GM21786 (cell line): ENCODE results near the gene MKRN1.
A peak's percentile ranks its signal among the peaks of the same experiment; 100 is the strongest.
"Not testable (repeated sequence)": the region's sequence is repeated elsewhere in the genome, so short reads cannot be mapped to it uniquely, and the experiment has no call there.

ENCODE experiments used
- ATAC-seq: cut with Tn5 transposase; IDR thresholded peaks from one replicate; pipeline ENCODE4 v1.9.1; 2021; ENCODE audit not compliant: unreplicated experiment

MKRN1 gene

DNA sequence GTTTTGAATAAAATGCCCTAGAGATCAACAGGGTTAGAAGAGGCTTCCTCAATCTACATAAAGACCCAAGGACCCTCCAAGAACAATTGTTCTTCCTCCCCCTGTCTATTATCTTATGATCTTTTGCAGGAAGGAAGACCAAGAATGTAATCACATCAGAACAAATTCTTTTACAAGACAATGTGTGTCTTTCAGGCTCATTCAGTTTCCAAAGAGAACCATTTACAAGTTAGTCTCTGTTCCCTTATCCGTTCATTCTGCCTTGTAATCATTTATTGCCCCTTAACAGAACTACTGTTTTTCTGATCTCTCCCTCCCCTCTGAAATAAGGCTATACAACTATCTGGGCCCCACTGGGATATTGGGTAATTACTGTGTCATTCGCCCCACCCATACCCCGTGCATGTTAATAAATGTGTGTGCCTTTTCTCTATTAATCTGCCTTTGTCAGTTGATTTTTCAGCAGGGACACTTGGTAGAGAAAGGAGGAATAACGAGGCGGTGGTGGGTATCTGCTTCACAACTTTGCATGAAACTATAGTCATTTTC is 5.7 kb upstream of the MKRN1 start:
- ATAC-seq: no peak

DNA sequence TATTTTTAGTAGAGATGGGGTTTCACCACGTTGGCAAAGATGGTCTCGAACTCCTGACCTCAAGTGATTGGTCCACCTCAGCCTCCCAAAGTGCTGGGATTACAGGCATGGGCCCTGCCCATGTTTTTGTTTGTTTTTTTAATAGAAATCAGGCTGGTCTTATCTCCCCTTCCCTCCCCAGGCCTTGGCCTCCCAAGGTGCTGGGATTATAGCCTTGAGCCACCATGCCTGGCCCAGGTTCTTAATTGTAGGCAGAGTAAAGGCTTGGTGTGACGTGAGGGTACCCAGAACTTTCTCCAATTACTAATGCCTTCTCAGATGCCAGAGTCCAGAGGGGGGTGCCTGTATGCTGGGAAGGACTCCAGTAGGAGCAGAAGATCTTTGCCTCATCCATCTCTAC is 5.2 kb upstream of the MKRN1 start:
- no peak for ATAC-seq

GRCh38 chr7:140479739-140480084 is 407 bp upstream of the MKRN1 start:
- ATAC-seq: no peak

DNA sequence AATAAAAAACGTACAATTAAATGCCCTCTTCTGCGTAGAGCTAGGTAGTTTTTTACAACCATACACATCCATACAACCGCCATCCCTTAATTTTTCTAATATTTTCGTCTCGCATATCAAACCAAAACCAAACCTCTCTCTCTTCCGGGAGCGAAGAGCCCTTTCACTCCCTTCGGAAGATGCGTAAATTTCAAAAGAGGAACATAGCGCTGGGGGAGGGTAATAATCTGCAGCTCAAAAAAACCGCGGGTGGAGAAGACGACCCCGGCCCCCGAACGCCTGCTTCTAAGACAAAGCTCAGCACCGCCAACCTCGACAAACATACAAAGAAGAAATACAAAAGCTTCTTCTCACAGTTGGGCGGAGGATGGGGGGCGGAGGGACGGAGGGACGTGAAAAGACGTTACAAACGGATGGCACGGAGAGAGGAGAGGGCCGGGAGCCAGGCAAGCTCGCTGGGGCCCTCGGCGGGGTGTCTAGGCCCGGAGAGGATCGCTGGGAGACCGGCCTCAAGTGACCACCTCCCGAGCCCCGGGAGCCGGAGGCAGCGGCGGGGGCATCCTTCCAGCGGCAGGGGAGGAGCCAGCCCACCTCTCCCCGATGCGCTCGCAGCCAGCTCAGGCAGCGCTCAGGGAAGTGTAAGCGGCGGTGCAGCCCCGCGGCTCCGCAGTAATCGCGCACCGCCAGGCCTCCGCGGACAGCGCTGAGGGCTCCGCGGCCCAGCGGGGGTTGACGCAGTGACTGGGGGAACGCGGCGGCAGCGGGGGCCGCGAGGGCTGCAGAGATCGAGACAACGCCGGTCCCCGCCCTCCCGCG is 851 bp downstream of the MKRN1 start:
- peak; percentile 5 for ATAC-seq

GRCh38 chr7:140476698-140477261 is 2.5 kb downstream of the MKRN1 start:
- ATAC-seq: no peak

GRCh38 chr7:140475747-140476333 is 3.5 kb downstream of the MKRN1 start:
- ATAC-seq: no peak

DNA sequence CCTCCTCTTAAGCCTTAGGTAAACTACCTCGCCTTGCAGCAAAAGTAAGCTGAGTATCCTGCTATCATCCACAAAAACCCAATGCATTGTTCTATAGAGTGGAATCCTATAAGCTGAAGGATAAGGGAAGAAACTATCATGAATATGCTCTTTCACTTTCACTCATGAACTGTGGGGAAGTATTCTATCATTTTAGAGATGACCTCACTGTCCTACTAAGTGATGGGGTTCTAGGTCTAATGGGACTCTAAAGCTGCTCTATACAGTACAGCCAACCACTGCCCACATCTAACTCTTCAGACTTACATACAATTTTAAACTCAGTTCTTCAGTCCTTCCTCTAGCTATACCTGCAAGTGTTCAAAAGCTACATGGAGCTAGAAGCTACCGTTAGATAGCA is 16.2 kb downstream of the MKRN1 start:
- ATAC-seq: no peak

DNA sequence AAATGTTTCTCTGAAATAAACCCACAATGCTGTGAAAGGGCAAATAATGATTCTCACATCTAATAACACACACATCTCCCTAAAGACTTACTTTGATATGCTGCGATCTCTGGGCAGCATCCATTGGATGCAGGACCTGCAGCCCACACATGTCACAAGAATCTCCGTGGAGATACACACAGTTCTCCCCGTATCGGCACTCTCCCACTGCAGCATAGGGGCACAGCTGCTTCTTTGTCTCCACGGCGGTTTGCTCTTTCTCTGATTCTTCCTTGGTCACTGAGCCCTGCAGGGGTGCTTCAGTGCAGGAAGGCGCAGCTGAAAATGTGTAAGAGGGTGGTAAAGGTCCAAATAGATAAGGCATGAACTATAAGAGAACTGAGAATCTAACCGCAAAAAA is 20.4 kb downstream of the MKRN1 start:
- ATAC-seq: no peak

- no peak for ATAC-seq
Measured at GRCh38 chr7:140458201-140458600, 21.1 kb downstream of the MKRN1 start.

GRCh38 chr7:140456551-140457051 is 22.7 kb downstream of the MKRN1 start:
- ATAC-seq: no peak

DNA sequence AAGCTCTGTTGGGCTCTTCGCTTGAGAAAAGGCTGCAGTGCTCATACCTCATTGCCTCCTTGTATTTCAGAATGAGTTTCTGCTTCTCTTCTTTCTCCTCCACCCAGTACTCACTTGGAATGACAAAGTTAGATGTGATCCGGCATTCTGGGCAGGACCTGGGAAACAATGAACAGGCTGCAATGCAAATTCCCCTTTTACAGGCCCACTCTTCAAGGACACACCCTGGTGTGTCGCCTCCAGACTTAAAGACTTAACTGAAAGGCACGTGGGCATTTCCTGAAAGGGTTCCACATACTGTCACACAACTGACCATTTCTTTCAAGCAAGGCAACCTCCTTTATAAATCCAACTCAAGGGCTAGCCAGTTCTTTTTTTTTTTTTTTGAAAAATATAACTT is 23.6 kb downstream of the MKRN1 start:
- no peak for ATAC-seq

GRCh38 chr7:140454657-140455015 is 24.7 kb downstream of the MKRN1 start:
- ATAC-seq: no peak

DNA sequence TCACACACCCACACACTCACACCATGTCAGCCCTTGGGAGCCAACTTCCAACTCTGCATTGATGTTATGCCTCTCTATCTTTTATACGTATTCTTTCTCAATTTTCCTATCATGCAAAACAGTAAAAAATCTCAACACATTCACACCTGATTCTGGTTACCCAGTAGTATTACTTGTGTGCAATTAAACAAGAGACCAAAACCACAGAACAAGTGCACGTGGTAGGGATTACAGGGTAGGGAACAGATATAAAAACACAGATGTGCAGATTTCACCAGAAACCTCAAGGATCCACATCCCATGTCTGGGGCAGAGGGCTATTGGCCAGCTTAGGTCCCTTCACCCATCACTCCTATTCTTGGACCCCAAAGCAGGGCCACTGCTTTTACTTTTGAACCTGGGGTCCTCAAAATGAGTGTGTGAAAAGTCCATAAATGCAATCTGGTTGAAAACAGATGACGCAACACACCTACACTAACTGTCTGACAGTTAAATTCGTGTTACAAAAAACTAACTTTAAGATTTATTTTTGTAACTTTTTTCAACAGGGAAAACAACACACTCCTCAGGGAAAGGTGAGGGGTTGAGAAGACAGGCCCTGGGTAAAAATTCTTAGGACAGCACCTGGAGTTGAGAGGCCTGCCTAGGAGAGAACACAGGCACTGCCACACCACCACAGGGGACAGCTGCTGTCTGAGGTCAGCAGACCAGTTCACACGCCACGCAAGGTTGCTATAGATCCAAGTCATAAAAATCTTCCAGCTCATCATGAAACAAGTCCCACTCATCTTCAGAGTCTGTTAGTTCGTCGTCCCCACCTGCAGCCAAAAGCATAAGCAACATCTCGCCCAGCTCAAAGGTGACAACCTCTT is 25.3 kb downstream of the MKRN1 start:
- ATAC-seq: not testable (repeated sequence)

- no peak for ATAC-seq
Measured at GRCh38 chr7:140453273-140453672, 26.0 kb downstream of the MKRN1 start.

DNA sequence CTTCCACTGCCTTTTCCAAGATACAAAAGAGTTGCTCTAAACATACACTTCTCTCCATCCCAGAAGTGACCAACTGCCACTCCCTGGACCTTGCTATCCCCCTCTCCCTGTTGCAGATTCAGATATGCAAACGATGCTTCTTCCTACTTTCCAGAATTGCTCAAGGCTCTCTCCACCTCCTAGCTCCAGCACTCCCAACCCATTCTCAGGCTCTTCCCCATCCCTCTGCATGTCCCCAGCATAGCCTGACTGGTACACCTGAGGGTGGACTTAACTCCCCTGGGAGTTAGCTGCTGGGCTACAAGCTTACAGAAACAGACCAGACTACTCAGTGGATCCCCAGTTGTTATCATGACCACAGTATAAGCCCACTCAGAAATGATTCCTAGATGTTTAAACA is 27.6 kb downstream of the MKRN1 start:
- ATAC-seq: no peak

DNA sequence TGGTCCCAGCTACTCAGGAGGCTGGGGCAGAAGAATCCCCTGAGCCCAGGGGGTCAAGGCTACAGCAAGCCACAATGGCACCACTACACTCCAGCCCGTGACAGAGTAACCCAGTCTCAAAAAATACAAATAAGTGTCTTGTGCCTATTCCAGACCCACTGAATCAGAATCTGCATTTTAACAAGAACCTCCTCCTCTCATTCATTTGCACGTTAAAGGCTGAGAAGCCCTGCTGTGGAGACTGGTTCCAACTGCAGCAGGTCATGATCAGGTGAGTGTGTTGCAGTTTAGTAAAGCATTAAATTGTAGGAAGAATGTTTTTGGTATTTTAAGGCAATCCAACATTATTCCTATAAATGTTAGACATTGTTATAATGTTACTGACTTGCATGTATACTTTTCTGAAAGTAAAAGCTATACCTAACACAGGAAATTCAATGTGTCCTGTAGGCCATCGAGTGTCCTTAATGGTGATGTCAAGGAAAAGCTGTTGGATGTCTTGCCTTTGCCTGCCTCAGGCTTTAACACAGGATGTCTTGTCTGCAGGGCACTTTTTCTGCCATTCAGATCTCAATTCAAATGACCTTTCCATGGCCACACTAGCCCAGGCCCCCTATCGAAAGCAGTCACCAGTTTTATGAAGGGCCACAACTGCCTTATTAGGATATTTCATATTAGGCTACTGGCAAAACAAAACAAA is 30.4 kb downstream of the MKRN1 start:
- ATAC-seq: no peak

DNA sequence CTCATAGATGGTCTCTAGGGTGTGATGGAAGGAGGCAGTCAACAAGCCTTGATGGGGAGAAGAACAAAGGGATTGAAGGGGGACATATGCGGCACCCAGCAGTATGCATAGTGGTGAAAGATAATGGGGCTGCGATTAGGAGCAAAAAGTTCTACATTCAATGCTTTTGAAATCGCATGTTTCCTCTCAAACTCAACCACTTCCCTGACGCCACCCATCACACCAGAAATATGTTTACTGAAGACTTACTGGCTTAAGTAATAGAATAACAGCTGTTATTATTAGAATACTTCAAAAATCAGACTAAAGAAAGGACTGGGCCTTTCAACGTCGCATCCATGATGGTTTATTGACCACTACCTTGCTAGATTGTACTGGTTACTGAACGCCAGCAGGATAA is 31.5 kb downstream of the MKRN1 start:
- ATAC-seq: no peak

DNA sequence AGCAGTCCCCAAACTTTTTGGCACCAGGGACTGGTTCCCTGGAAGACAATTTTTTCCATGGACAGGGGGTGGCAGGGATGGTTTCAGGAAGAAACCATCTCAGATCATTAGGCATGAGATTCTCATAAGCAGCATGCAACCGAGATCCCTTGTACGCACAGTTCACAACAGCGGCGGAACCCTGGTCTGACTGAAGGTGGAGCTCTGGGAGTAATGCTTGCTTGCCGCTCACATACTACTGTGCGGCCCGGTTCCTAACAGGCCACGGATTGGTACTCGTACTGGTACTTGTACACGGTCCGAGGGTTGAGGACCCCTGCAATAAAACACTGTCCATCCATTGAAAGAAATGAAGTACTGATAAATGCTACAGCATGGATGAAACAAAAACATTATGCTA is 32.8 kb downstream of the MKRN1 start:
- no peak for ATAC-seq

DNA sequence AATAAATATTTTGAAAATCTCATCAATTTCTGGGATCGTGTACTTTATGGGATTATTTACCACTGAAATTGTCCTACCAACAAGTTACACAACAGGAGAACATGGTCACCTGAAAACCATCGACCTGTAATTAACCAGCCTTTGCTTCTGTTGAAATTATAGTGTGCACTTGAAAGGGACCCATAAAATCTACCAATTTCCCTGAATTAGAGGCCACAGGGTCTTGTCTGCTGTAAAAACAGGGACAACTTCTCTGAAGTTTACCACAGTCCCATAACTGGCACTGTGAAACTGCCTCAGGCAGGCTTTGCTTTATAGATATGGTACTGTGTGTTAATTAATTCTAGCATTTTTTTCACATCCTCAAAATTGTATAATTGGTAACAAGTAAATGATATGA is 37.8 kb downstream of the MKRN1 start:
- ATAC-seq: no peak

DNA sequence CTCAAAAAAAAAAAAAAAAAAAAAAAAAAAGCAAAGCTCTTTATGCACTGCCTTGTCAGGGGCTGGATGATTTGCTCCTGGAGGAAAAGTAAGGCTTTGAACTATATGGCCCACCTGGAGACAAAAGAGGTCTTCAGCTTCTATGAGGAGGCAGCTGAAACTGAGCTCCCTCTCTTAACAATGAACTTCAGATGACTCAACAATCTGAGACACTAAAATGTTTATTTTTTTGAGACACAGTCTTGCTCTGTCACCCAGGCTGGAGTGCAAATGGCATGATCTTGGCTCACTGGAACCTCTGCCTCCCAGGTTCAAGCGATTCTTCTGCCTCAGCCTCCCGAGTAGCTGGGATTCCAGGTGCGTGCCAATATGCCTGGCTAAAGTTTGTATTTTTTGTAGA is 38.7 kb downstream of the MKRN1 start:
- no peak for ATAC-seq

GRCh38 chr7:140439359-140439758 is 39.9 kb downstream of the MKRN1 start:
- no peak for ATAC-seq
